GM12865 (cell line): ENCODE measurements around the gene PPIF.

Experiments
- DNase-seq: peaks from one replicate; pipeline ENCODE4 v3.0.0; 2010; ENCODE audit warnings: low read depth
- H3K4me3 ChIP-seq: 2 replicates; pipeline ENCODE4 v1.5.1; 2011; ENCODE audit warnings: mild to moderate bottlenecking, low read depth, low read length, control low read depth
- TF ChIP-seq, protein P1 (sequence below): IDR thresholded peaks from 2 replicates; pipeline ENCODE4 v1.5.1; 2011; ENCODE audit warnings: low read length, control low read depth, low read depth, inconsistent platforms; ENCODE audit not compliant: insufficient read depth; ENCODE audit errors: missing control alignments

The PPIF gene

DNA sequence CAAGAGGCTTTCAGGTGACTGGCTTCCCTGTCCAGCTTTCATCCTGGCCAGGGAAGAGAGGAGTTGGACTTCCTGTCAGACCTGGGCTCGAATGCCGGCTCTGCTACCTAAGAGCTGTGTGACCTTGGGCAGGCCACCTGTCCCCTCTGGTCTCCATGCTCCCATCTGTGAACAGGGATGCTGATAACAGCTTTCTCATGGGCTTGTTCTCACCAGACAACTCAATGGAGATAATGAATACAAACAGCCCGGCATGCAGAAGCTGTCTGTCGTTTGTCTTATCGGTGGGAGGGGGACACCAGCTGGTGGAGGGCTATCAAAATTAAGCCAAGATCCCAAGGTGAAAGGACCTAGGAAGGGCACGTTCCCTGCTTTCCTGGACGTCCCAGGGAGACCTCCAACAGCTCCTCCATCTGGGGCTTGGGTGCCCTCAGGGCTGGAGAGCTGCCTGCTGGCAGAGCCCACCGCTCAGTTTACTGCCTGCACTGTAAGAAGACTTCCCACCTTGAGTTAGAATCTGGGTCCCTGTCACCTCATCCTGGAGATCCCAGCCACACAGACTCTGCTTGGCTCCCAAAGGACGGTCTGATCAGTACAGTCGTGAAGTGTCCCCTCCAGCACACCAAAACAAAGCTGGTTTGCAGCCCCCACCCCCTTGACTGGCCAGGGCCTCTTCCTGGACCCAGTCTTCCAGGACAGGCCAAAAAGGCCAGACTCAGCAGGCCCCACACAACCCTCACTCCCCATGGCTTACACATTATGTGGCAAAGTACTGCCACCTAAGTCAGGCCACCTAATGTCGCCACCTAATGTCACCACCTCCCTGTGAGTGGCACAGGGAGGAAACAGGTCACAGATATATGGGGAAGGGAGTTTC lies 40.9 kb downstream of the PPIF start:
- H3K4me3 ChIP-seq: no peak overlapping the region
- DNase-seq: peak; percentile 36
- TF ChIP-seq, protein P1, sequence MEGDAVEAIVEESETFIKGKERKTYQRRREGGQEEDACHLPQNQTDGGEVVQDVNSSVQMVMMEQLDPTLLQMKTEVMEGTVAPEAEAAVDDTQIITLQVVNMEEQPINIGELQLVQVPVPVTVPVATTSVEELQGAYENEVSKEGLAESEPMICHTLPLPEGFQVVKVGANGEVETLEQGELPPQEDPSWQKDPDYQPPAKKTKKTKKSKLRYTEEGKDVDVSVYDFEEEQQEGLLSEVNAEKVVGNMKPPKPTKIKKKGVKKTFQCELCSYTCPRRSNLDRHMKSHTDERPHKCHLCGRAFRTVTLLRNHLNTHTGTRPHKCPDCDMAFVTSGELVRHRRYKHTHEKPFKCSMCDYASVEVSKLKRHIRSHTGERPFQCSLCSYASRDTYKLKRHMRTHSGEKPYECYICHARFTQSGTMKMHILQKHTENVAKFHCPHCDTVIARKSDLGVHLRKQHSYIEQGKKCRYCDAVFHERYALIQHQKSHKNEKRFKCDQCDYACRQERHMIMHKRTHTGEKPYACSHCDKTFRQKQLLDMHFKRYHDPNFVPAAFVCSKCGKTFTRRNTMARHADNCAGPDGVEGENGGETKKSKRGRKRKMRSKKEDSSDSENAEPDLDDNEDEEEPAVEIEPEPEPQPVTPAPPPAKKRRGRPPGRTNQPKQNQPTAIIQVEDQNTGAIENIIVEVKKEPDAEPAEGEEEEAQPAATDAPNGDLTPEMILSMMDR: no peak

DNA sequence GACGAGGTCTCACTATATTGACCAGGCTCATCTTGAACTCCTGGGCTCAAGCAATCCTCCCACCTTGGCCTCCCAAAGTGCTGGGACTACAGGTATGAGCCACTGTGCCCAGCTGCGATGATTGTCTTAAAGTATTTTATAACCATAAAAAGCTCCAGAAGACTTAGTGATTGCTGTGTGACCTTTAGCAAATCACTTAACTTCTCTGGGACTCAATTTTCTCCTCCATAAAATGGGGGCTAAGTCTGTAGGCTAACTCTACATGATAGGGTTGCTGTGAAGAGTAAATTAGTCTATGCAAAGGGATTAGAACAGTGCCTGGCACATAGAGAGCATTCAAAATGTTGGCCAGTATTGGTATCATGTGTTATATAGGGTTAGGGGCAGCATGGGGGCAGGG lies 42.8 kb downstream of the PPIF start:
- TF ChIP-seq, protein P1: no peak
- no peak for DNase-seq
- H3K4me3 ChIP-seq: no peak overlapping the region

DNA sequence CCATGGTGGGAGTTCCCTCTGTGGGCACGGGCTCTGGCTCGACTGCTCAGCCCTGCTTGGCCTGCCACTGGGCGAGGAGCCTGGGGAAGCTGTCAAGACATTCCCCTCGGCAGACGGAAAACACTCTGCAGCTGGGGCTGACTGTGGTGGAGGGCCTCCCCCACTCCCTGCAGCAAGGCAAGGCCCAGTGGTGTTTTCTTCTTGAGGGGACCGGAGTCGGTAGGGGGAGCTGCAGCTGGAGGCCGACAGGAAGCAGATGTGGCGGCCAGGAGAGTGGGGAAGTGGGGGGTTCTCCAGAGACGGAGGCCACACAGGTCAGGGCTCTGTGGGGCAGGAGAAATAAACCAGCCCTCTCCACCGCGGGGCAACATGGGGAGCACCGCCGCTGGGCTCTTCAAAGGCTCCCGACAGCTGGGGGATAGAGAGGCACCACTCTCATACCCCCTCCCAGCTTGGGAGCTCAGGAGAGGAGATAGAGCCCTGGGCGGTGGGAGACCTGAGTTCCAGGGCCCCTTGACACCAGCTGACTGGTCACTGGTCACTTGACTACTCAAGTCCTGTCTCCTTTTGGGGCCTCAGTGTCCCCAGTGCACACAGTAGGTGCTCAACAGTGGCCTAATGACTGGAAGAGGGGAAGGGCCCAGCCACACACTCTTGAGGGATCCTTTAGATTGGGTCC lies 43.4 kb downstream of the PPIF start:
- TF ChIP-seq, protein P1: peak; percentile 23
- no peak overlapping the region for H3K4me3 ChIP-seq
- DNase-seq: peak; percentile 43

DNA sequence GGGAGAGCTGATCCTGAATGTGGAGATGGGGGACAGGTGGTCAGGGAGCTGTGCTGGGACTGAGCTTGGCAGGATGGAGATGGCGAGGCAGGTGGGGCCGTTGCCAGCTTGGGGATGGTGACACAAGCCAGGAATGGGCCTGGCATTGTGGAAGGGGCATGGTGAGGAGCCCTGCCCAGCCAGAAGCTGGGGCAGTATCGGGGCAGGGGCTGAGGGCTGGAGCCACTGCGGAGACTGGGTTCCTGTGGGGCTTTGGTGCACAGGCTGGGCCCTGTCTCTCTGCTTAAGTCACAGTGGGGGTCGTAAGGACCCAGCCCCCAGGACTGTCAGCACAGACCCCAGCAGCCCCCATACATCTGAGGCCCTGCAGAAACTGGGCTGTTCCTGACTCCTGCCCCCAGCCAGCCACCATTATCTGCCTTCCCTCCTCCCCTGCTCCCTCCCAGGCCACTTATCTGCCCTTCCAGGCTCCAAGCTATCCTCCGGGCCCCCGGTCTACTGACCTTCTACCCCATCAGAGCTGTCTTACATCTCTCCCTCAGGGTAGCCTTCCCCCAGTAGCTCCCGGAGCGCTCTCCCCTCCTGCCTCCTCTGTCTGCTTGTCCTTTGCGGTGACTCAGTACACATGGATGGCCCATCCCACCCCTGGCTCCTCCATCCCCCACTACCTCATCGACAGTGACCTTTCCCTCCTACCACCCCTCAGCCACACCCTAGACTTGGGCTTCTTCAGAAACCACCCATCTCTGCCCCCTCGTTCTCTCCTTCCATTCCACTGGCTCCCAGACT lies 44.2 kb downstream of the PPIF start:
- TF ChIP-seq, protein P1: no peak
- no peak for DNase-seq
- no peak overlapping the region for H3K4me3 ChIP-seq

DNA sequence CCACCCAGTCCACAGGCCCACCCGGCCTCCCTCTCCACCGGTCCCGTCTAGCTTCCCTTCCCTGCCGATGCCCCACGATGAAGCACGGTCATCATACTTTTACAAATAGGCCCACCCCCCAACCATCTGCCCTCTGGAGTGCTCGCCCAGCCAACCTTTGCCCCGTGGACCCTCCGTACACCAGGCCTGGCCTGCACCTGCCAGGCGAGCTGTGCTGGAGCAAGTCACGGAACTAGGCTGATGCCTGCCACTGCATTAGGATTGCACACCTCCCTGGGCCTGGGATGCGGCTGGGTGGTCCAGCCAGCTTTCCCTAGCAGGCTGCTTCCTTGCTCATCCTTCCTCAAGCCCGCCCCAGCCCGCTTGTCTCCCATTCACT lies 44.7 kb downstream of the PPIF start:
- TF ChIP-seq, protein P1: no peak
- no peak for DNase-seq
- no peak overlapping the region for H3K4me3 ChIP-seq

DNA sequence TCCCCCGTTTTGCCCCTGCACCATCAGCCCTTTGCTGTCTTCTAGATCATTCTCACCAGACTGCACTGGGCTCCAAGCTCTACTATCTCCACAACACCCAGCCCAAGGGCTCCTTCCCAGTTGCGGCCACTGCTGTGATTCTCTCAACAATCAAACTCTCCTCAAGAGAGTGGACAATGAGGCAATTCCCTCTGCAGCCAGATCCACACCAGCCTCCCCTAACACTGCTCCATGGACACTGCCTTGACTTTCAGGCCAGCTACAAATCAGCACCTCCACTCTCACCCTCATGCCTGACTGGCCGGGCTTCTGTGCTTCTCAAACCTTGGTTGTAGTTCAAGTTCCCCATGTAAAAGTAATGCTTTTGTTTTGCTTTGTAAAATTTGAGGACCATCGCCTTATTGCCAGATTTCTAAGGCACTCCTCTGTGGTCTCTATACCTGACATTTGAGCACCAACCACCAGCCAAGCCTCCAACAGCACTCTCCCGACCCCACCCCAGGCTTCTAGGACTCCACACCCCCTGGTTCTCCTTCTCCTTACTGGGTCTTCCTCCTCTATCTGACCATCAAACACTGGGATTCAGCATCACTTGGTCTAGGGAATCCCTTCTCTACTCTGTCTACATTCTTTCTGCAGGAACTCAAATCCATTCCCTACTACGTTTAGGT lies 45.4 kb downstream of the PPIF start:
- DNase-seq: no peak
- no peak overlapping the region for H3K4me3 ChIP-seq
- TF ChIP-seq, protein P1: no peak
